Right lobe of liver (tissue), 6 donors: ENCODE measurements around the gene DNMBP. TPM values are rescaled to one million over a fixed set of nuclear protein-coding genes. Genes with fewer than 3 reads are reported as not detected.
"Not testable (repeated sequence)": the region's sequence is repeated elsewhere in the genome, so short reads cannot be mapped to it uniquely, and the experiment has no call there.

Experiments
- ATAC-seq, 4 donors: fragments of 200-7000 bp; cut with Tn5 transposase; one replicate each; pipeline ENCODE4 v1.9.1; 2020; ENCODE audit warnings: mild to moderate bottlenecking in 4 of 4, moderate library complexity in 4 of 4
- DNase-seq, 3 donors: peaks; one replicate each; pipeline ENCODE4 v3.0.0-alpha.2; 2020
- H3K27ac ChIP-seq, 3 donors: fragments of 200-600 bp; one replicate each; pipeline ENCODE4 v1.8.0; 2022
- H3K27me3 ChIP-seq, 2 donors: fragments of 200-600 bp; one replicate each; pipeline ENCODE4 v1.8.0; 2022
- H3K36me3 ChIP-seq, 4 donors: fragments of 200-600 bp; sonication (generic) in 1 of 4; one replicate each; pipeline versions ENCODE4 v1.5.1 to v1.8.0; 2017 to 2022; ENCODE audit warnings: control low read depth in 1 of 4
- H3K4me1 ChIP-seq, 4 donors: fragments of 200-600 bp; sonication (generic) in 1 of 4; one replicate each; pipeline versions ENCODE4 v1.5.1 to v1.8.0; 2017 to 2022; ENCODE audit warnings: control low read depth in 1 of 4
- H3K4me3 ChIP-seq, 3 donors: fragments of 200-600 bp; one replicate each; pipeline ENCODE4 v1.8.0; 2022
- H3K9me3 ChIP-seq, 4 donors: fragments of 200-600 bp; sonication (generic) in 1 of 4; one replicate each; pipeline versions ENCODE4 v1.5.1 to v1.8.0; 2017 to 2022; ENCODE audit warnings: control low read depth in 1 of 4
- POLR2A ChIP-seq: fragments of 450-650 bp; IDR thresholded peaks from one replicate; pipeline ENCODE4 v1.6.1; 2017; ENCODE audit warnings: antibody characterized with exemption, mild to moderate bottlenecking
- WGBS: methylation state at CpG from one replicate; pipeline ENCODE4 v1.1.6; 2018; ENCODE audit warnings: low coverage, low lambda C conversion rate; ENCODE audit not compliant: insufficient coverage; ENCODE audit errors: missing lambda C conversion rate; 5-methylcytosine and 5-hydroxymethylcytosine counted together
- intact Hi-C, 2 donors: fragments of 100-400 bp; cut with DNase I; formaldehyde crosslinking; loops; one replicate each; pipeline versions ENCODE4 v1.11.2 to v1.14.1; 2022
- total RNA-seq, 6 experiments: library from RNA; depleted of rRNA in 2 of 6; stranded (reverse); fragments of >200 nt in 2 of 6; fragmentation: NEBNext Ultra II Directional in 3 of 6; extraction: Animal tissue kit (Norgen Biotek cat#: 25700) in 3 of 6; gene quantifications; one replicate each; pipeline versions ENCODE4 v1.1.0 to v1.2.4, GENCODE V29; 2016 to 2023
- TF ChIP-seq, protein P1 (sequence below), 4 donors: fragments of 200-600 bp in 3 of 4; fragments of 450-650 bp in 1 of 4; IDR thresholded peaks; one replicate each; pipeline versions ENCODE4 v1.5.1 to v1.8.0; 2016 to 2022; ENCODE audit warnings: antibody characterized with exemption in 4 of 4, mild to moderate bottlenecking in 2 of 4
- donor health status: DM: no; HTN: yes; CAD: no.
- donor health status: DM: no; HTN: no; CAD: no.
- donor health status: DM: no; HTN: no; CAD: no.
- donor health status: DM: no; HTN: yes; CAD: no.
- donor health status: DM: no; HTN: yes; CAD: no.

The DNMBP gene
- total RNA-seq, 6 experiments from 2014 or later = 7.9 to 12.7 (median 9.9) TPM

DNA sequence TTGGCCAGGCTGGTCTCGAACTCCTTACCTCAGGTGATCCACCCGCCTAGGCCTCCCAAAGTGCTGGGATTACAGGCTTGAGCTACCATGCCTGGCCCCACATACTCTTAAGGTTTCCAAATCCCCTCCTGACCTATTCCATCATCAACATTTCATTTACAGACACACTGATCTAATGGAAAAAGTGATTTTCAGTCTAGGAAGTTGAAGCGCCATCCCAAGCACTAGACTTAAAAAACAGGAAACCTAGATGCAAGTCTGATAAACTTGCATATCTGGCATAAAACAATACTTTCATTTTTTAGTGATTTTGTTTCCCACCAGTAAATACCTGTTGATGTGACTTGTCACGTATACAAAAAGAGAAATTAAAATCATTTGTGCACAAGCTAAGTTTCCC lies 44.0 kb downstream of the DNMBP start:
- ATAC-seq = peak in 1 of 4 donors; percentile 43
- Histone ChIP-seq H3K36me3 (peaks cover 0 to 26% (median 11%) of the 10 kb centered on the region in 4 donors), H3K4me3 (no peak overlapping the region), H3K4me1 (no peaks in the 10 kb centered on the region), H3K27me3 (no peaks in the 10 kb centered on the region), H3K9me3 (no peaks in the 10 kb centered on the region), H3K27ac (no peak overlapping the region)
- DNase-seq = no peak
- intact Hi-C loops = no loop called here
- WGBS = 76% methylated on average over 2 of the region's 4 CpGs
- TF ChIP-seq, protein P1, sequence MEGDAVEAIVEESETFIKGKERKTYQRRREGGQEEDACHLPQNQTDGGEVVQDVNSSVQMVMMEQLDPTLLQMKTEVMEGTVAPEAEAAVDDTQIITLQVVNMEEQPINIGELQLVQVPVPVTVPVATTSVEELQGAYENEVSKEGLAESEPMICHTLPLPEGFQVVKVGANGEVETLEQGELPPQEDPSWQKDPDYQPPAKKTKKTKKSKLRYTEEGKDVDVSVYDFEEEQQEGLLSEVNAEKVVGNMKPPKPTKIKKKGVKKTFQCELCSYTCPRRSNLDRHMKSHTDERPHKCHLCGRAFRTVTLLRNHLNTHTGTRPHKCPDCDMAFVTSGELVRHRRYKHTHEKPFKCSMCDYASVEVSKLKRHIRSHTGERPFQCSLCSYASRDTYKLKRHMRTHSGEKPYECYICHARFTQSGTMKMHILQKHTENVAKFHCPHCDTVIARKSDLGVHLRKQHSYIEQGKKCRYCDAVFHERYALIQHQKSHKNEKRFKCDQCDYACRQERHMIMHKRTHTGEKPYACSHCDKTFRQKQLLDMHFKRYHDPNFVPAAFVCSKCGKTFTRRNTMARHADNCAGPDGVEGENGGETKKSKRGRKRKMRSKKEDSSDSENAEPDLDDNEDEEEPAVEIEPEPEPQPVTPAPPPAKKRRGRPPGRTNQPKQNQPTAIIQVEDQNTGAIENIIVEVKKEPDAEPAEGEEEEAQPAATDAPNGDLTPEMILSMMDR (IDR thresholded peaks at IDR 0.05) = no peak
- TF ChIP-seq POLR2A = no peak

DNA sequence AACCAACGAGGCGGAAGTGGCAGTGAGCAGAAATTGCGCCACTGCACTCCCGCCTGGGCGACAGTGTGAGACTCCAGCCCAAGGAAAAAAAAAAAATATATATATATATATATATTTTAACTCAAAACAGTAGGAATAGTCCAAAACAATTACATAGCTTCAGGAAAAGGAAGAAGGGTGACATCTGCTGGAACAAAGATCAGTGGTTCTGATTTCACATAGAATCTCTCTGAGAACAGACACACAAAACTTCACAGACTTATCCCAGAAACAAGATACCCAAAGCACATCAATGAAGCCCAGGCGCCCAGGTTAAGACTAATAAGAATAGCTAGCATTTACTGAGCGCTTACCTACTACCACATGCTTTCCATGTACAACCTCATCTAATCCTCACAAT lies 45.0 kb downstream of the DNMBP start:
- 93% methylated on average over 7 of the region's 7 CpGs for WGBS
- intact Hi-C loops = no loop called here
- Histone ChIP-seq H3K4me1 (no peaks in the 10 kb centered on the region), H3K4me3 (no peak overlapping the region), H3K27ac (no peak overlapping the region), H3K9me3 (no peaks in the 10 kb centered on the region), H3K27me3 (no peaks in the 10 kb centered on the region), H3K36me3 (peaks cover 0 to 21% (median 7%) of the 10 kb centered on the region in 4 donors)
- peak in 2 of 4 donors; percentile 21 to 39 for ATAC-seq
- DNase-seq = no peak
- TF ChIP-seq POLR2A = no peak
- TF ChIP-seq, protein P1 (IDR thresholded peaks at IDR 0.05) = peak in 3 of 4 donors; percentile 19 to 28 (median 26)

DNA sequence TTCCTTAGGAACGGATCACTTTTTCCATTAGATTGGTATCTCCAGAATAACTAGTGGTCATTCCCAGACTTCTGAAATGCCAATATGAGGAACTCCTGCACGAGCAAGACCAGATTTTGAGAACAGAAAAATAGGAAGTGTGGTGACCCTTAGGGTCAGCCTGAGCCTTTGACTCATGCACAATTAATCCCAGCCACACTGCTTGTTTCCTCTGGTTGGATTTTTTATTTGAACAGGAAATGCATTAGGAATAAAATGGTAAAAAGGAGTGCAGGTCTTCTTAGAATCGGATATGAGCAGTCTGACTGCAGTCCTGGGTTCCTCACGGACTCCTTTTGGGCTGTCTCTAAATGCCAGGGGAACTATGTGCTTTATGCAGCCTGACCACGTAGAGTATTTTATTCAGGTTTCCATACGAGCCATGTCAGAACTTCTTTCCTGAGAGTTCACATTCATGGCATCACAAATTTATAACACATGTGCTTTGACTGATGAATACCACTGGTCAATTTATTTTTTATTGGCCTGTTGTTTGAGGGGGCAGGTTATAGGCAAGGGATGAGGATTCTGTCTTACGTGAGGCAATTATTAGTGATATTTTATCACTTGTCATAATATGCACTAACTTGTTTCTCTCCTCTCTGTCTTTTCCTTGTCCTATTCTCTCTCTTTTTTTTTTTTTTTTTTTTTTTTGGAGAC lies 46.1 kb downstream of the DNMBP start:
- H3K27ac ChIP-seq, H3K4me3 ChIP-seq, intact Hi-C loops, DNase-seq, H3K9me3 ChIP-seq, H3K27me3 ChIP-seq, H3K4me1 ChIP-seq: not testable (repeated sequence)
- peak; percentile 67 to 87 (median 82) for ATAC-seq
- WGBS = 91% methylated on average over 1 of the region's 7 CpGs
- H3K36me3 ChIP-seq = peaks cover 0 to 17% (median 4%) of the 10 kb centered on the region in 4 donors

- TF ChIP-seq, protein P1 (IDR thresholded peaks at IDR 0.05) = no peak
- TF ChIP-seq POLR2A = no peak
- no peak overlapping the region for H3K4me3 ChIP-seq
- intact Hi-C loops = no loop called here
- DNase-seq (no peak), ATAC-seq (no peak)
- no peaks in the 10 kb centered on the region for H3K9me3 ChIP-seq
- peaks cover 0 to 8% (median 0%) of the 10 kb centered on the region in 4 donors for H3K4me1 ChIP-seq
- WGBS = 92% methylated on average over 6 of the region's 6 CpGs
- H3K36me3 ChIP-seq = peaks cover 0 to 15% (median 4%) of the 10 kb centered on the region in 4 donors
- no peaks in the 10 kb centered on the region for H3K27me3 ChIP-seq
- H3K27ac ChIP-seq = no peak overlapping the region
Observed at GRCh38 chr10:99958806-99959205, 50.9 kb downstream of the DNMBP start.

GRCh38 chr10:99958302-99958701 lies 51.4 kb downstream of the DNMBP start:
- H3K9me3 ChIP-seq = no peaks in the 10 kb centered on the region
- WGBS = 41% methylated on average over 2 of the region's 2 CpGs
- no peak overlapping the region for H3K27ac ChIP-seq
- no peak for TF ChIP-seq POLR2A
- TF ChIP-seq, protein P1 (IDR thresholded peaks at IDR 0.05) = no peak
- ATAC-seq (peak in 1 of 4 donors; percentile 15), DNase-seq (no peak)
- peaks cover 0 to 15% (median 4%) of the 10 kb centered on the region in 4 donors for H3K36me3 ChIP-seq
- no peaks in the 10 kb centered on the region for H3K27me3 ChIP-seq
- peaks cover 0 to 8% (median 0%) of the 10 kb centered on the region in 4 donors for H3K4me1 ChIP-seq
- no peak overlapping the region for H3K4me3 ChIP-seq
- intact Hi-C loops = no loop called here

GRCh38 chr10:99953510-99953909 lies 56.2 kb downstream of the DNMBP start:
- 80% methylated on average over 1 of the region's 3 CpGs for WGBS
- H3K4me1 ChIP-seq, DNase-seq, H3K27ac ChIP-seq, H3K4me3 ChIP-seq, intact Hi-C loops, H3K9me3 ChIP-seq, ATAC-seq, H3K27me3 ChIP-seq: not testable (repeated sequence)
- peaks cover 0 to 15% (median 4%) of the 10 kb centered on the region in 4 donors for H3K36me3 ChIP-seq
